GM12875 (cell line): ENCODE results near the gene KDM6A.

Source experiments
- H3K4me3 ChIP-seq: one replicate; pipeline ENCODE4 v1.5.1; 2011; ENCODE audit warnings: low read depth, low read length, control low read depth
- TF ChIP-seq, protein P1 (sequence below): IDR thresholded peaks from 2 replicates; pipeline ENCODE4 v1.5.1; 2011; ENCODE audit warnings: low read depth, mild to moderate bottlenecking, control low read depth, inconsistent platforms, low read length, moderate library complexity, borderline replicate concordance; ENCODE audit not compliant: insufficient read depth

The KDM6A gene

GRCh38 chrX:44876086-44876485, 3.1 kb downstream of the KDM6A start:
- no peak overlapping the region for H3K4me3 ChIP-seq

DNA sequence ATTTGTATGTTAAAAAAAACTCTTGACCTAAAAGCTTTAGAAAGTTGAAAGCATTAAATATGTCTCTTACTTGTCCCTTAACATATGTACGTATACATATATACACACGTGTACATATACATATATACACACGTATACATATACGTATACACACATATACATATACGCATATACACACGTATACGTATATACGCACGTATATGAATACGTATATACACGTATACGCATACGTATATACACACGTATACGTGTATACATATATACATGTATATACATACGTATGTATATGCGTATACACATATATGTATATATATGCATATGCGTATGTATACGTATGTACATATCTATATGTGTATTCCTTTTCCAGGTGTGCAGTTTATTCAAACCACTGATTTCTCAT, 3.8 kb downstream of the KDM6A start:
- H3K4me3 ChIP-seq, result no peak overlapping the region
- TF ChIP-seq, protein P1, sequence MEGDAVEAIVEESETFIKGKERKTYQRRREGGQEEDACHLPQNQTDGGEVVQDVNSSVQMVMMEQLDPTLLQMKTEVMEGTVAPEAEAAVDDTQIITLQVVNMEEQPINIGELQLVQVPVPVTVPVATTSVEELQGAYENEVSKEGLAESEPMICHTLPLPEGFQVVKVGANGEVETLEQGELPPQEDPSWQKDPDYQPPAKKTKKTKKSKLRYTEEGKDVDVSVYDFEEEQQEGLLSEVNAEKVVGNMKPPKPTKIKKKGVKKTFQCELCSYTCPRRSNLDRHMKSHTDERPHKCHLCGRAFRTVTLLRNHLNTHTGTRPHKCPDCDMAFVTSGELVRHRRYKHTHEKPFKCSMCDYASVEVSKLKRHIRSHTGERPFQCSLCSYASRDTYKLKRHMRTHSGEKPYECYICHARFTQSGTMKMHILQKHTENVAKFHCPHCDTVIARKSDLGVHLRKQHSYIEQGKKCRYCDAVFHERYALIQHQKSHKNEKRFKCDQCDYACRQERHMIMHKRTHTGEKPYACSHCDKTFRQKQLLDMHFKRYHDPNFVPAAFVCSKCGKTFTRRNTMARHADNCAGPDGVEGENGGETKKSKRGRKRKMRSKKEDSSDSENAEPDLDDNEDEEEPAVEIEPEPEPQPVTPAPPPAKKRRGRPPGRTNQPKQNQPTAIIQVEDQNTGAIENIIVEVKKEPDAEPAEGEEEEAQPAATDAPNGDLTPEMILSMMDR, result no peak

More at GRCh38 chrX:44876086-44876485, 3.1 kb downstream of the KDM6A start:
- TF ChIP-seq, protein P1, result no peak

- H3K4me3 ChIP-seq, result no peak overlapping the region
- TF ChIP-seq, protein P1, result no peak
These were observed 5.8 kb downstream of the KDM6A start for GRCh38 chrX:44878780-44879179.

DNA sequence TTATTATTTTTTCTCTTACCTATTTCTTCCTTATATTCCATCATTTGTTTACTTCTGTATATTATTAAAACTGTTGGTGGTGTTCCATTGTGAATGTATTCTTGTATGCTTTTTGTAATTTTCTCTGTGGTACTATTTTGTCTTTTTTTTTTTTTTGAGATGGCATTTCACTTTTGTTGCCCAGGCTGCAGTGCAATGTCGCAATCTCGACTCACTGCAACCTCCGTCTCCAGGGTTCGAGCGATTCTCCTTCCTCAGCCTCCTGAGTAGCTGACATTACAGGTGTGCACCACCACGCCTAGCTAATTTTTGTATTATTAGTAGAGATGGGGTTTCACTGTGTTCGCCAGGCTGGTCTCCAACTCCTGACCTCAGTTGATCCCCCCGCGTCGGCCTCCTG, 8.6 kb downstream of the KDM6A start:
- H3K4me3 ChIP-seq, result no peak overlapping the region
- TF ChIP-seq, protein P1, result no peak

DNA sequence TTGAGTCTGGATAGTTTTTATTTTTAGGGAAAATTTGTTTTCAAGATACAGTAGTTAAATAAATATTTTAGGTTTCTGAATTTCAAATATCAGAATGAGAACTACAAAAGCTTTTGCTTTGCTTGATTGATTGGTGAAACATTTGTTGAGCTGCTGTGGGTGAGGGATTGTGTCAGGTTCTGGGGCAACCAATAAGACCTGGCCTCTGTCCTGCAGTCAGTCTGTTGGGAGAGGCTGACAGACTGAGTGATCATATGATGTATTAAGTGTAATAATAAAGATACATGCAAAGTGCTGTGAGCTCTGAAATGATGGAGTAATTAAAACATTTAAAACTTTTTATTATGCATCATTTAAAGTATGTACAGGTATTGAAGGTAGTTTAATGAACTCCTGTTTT, 9.6 kb downstream of the KDM6A start:
- no peak overlapping the region for H3K4me3 ChIP-seq
- TF ChIP-seq, protein P1, result no peak

- no peak overlapping the region for H3K4me3 ChIP-seq
- TF ChIP-seq, protein P1, result no peak
These were observed 12.0 kb downstream of the KDM6A start for GRCh38 chrX:44884944-44885343.

- TF ChIP-seq, protein P1, result no peak
- H3K4me3 ChIP-seq, result no peak overlapping the region
These were observed 16.8 kb downstream of the KDM6A start for GRCh38 chrX:44889824-44890223.
